GM18870 (cell line): Measurements from ENCODE around the gene ABTB1.

Source experiments
- ATAC-seq: cut with Tn5 transposase; IDR thresholded peaks from one replicate; pipeline ENCODE4 v1.9.1; 2021; ENCODE audit warnings: moderate library complexity; ENCODE audit not compliant: unreplicated experiment

Gene ABTB1

GRCh38 chr3:127719369-127719768 is 46.6 kb downstream of the ABTB1 start:
- ATAC-seq, result no peak

- ATAC-seq, result no peak
Observed at GRCh38 chr3:127720161-127720823, 47.5 kb downstream of the ABTB1 start.

- ATAC-seq, result no peak
Observed at GRCh38 chr3:127720985-127721935, 48.5 kb downstream of the ABTB1 start.

- ATAC-seq, result no peak
Observed at GRCh38 chr3:127722091-127722784, 49.5 kb downstream of the ABTB1 start.

- no peak for ATAC-seq
Observed at GRCh38 chr3:127723011-127723567, 50.3 kb downstream of the ABTB1 start.

- ATAC-seq, result no peak
Observed at GRCh38 chr3:127726894-127727293, 54.1 kb downstream of the ABTB1 start.

GRCh38 chr3:127728417-127729015 is 55.8 kb downstream of the ABTB1 start:
- ATAC-seq, result no peak

- no peak for ATAC-seq
Observed at GRCh38 chr3:127729556-127730056, 56.9 kb downstream of the ABTB1 start.

GRCh38 chr3:127730171-127730570 is 57.4 kb downstream of the ABTB1 start:
- no peak for ATAC-seq
